GM21390 (cell line): ENCODE data around the gene ZNF853.
"Not testable (repeated sequence)": the region's sequence is repeated elsewhere in the genome, so short reads cannot be mapped to it uniquely, and the experiment has no call there.

Experiments used
- ATAC-seq: cut with Tn5 transposase; IDR thresholded peaks from one replicate; pipeline ENCODE4 v1.9.1; 2021; ENCODE audit not compliant: unreplicated experiment

ZNF853 gene

GRCh38 chr7:6614953-6615722, at the start of gene ZNF853:
Gene ZNF853 (plus strand): TSS chr7:6615610. CDS start chr7:6616175, 565 bp downstream.
- ATAC-seq = no peak

DNA sequence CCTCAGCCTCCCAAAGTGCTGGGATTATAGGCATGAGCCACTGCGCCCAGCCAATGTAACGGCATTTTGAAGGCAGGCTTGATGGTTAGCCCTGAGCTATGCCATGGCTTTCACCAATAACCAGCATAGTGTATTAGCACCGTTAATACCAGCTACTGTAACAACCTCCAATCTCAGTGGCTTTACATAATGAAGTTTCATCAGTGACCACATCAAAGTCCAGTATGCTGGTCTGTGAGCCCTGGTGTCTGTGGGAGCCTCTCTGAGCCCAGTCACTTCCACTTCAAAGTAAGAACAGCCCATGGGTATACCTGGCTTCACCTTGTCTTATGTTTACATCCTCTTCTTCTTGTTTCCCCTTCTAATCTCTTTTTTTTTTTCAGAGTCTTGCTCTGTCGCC, 49.8 kb upstream of the ZNF853 start:
- ATAC-seq = no peak

- ATAC-seq = no peak
Observed at GRCh38 chr7:6567886-6568285, 47.5 kb upstream of the ZNF853 start.

DNA sequence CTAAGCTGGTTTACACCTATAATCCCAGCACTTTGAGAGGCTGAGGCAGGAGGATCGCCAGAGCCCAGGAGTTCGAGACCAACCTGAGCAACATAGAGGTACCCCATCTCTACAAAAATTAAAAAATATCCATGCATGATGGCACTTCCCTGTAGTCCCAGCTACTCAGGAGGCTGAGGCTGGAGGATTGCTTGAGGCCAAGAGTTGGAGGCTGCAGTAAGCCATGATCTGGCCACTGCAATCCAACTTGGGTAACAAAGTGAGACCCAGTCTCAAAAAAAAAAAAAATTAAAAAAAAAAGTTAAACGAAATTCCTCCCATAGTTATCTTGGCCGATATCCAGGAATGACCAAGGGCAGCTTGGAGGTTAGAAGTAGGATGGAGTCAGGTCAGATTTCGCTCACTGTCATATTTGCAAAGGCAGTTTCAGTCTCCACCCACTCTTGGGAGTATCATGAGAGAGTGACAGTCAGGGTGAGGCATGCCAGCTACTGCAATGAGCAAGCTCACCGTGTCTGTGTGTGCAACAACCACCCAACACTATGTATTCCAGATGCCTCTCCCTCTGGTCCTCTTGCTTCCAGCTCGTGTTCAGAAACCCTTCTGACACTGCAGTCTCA, 44.1 kb upstream of the ZNF853 start:
- no peak for ATAC-seq

DNA sequence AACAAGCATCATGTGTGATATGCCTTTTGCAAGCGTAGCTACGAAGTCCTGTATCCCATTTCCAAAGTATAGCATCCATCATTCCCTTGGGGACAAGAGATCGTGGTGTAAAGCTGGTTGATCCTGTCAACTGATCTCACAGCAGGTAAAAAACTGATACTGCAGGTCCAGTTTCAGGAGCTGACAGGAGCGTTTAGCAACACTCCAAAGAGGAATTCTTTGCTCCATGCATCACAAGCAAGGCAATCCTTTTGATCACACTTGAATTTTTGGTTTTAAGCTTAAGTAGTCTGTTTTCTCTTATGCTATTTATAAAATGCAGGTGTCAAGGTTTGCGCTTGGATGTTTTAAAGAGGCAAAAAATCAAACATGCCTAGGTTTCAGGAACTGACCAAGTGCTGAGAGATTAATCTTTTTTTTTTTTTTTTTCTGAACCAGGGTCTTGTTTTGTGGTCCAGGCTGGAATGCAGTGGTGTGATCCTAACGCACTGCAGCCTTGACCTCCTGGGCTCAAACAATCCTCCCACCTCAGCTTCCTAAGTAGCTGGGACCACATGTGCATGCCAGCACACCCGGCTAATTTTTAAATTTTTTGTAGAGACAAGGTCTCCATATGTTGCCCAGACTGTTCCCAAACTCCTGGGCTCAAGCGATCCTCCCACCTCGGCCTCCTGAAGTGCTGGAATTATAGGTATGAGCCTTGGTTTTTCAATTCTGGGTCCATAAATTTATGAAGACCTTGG, 40.0 kb upstream of the ZNF853 start:
- ATAC-seq = no peak

GRCh38 chr7:6576024-6576866, 39.2 kb upstream of the ZNF853 start:
- ATAC-seq = no peak

DNA sequence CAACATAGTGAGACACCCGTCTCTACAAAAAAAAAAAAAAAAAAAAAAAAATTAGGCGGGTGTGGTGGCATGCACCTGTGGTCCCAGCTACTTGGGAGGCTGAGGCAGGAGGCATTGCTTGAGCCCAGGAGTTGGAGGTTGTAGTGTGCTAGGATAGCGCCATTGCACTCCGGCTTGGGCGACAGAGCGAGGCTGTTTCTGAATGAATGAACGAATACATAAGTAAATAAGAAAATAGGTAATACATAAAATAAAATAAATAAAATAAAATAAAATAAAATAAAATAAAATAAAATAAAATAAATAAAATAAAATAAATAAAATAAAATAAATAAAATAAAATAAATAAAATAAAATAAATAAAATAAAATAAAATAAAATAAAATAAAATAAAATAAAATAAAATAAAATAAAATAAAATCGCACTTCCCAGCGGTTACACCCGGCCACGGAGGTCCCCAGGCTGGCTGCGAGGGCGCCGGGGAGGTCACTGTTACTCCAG, 38.5 kb upstream of the ZNF853 start:
- not testable (repeated sequence) for ATAC-seq

DNA sequence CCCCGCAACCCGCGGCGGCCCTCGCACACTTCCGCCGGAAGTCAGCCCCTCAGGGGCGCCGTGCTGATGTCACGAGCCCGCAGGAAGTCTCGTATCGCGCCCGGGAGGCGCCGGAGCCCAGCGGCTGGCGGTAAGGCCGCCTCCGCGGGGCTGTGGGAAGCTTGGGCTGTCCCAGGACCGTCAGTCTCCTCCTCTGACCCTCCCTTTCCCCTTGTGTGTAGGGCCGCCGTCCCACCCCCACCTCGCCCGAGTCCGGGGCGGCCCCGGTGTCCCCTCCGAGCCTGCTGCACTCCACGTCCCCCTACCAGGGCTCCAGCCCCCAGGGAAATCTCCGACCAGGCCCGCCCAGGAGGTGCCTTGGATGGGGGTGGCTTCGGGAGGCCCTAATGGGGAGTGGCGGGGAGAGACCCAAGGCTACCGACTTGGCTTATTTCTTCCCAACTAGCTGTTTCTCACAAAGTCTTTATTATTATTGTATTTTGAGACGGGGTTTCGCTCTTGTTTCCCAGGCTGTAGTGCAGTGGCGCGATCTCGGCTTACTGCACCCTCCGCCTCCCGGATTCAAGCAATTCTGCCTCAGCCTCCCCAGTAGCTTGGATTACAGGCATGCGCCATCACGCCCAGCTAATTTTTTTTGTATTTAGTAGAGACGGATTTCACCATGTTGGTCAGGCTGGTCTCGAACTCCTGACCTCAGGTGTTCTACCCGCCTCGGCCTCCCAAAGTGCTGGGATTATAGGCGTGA, 37.9 kb upstream of the ZNF853 start, which contains the start of gene ZDHHC4:
Gene ZDHHC4 (plus strand): TSS at position 86 of the 745 bp plus-strand sequence. CDS start 3,108 bp downstream, outside the sequence.
- peak; percentile 96 for ATAC-seq

DNA sequence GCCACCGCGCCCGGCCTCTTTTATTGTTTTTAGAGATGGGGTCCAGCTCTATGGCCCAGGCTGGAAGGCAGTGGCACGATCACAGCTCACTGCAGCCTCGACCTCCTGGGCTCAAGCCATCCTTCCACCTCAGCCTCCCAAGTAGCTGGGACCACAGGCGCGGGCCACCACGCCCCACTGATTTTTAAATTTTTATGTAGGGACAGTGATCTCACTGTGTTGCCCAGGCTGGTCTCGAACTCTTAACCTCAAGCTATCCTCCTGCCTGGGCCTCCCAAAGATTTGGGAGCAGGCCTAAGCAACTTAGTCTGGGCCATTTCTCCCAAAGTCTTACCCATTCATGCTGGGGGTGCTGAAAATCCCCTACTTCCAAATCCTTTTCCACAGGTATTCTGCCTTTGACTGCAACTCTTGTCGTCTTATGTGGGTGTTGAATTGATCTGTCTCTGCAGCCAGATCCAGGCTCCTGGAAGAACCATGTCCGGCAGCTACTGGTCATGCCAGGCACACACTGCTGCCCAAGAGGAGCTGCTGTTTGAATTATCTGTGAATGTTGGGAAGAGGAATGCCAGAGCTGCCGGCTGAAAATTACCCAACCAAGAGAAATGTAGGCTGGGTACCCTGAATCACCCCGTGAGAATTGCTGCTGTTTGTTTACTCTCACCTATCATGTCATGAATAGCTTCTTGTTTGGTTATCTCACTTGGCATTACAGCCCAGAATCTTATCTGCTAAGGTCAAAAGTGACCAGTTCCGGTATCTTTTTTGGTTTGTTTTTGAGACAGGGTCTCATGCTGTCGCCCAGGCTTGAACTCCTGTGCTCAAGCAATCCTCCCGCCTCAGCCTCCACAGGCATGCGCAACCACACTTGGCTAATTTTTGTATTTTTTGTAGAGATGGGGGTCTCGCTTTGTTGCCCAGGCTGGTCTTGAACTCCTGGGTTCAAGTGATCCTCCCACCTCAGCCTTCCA, 37.0 kb upstream of the ZNF853 start:
- no peak for ATAC-seq

DNA sequence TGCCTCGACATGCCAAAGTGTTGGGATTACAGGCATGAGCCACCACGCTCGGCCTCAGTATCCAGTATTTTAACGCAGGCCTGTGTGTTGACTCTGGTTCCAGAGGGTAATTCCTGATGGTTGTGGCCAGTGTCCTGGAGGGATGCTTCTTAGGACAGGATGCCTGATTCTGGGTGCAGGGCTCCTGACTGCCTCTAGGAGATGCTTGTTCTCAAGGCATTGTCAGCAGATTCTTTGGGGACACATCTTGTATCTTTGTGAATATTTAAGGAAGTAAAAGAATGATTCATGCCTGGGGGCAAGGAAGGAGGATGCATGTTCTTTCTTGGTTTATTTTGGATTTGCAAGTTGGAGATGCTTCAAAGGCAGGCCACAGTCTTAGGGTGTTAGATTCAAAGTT, 36.0 kb upstream of the ZNF853 start:
- ATAC-seq = no peak

- ATAC-seq = not testable (repeated sequence)
Observed at GRCh38 chr7:6585746-6586432, 29.5 kb upstream of the ZNF853 start.

GRCh38 chr7:6588566-6588965, 26.8 kb upstream of the ZNF853 start:
- no peak for ATAC-seq

DNA sequence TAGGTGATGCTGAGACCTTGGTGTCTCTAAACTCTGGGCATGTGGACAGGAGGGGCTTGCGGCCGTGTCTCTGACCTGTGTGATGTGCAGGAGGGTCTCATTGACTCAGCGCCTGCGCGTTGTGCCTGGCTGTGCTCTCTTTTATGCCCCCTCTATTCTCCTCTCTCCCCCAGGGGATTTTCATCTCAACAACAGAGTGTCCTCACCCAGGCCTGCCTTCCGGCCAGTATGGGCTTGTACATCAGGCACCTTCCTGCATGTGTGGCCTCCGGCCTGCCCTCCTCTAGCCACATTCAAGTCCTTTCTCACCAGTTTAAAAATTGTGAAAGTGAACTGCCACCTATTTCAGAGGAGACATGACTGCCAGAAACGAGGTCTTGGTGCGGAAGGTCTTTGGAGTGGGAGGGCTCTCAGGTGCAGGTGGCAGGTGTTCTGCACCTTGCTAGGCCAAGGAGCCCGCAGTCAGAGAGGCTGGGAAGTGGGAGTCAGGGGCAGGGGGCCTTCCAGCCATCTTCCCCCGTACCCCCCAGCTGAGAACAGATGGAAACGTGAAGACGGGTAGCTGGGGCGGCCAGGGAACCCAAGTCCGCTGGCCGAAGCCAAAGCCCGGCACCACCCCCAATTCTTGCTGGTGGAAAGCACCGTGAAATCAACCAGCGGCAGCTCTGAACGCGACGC, 26.1 kb upstream of the ZNF853 start:
- ATAC-seq = no peak

DNA sequence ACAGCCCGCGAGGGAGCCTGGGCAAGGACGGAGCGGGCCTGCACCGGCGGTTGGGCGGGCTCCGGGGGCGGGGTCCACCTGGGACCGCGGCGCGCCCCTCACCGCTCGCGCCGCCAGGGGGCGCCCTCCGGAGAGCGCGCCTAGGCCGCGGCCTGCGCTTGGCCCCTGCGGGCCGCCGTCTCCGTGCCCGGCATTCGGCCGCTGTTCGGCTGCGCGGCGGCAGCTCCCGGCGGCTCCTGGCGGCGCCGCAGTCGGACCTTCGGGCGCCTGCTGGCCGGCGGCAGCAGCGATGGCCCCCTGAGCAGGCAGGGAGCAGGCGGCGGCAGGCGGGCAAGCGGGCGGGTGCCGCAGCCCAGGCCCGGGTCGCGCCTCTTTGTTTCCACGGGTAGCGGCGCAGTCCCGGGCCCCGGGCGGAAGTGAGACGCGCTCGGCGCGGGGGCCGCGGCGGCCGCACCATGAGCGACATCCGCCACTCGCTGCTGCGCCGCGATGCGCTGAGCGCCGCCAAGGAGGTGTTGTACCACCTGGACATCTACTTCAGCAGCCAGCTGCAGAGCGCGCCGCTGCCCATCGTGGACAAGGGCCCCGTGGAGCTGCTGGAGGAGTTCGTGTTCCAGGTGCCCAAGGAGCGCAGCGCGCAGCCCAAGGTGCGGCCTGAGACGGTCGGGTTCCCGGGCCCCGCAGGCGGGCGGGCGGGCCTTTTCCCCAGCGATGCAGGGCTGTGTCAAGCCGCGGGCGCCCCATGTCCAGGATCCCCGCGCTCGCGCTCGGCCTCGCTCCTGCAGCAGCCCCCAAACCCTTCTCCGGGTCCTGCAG, 25.4 kb upstream of the ZNF853 start, which contains the start of gene INTS15:
Gene INTS15 (plus strand): TSS at position 193 of the 816 bp plus-strand sequence. CDS start 263 bp downstream, at position 456.
- ATAC-seq = peak; percentile 84

DNA sequence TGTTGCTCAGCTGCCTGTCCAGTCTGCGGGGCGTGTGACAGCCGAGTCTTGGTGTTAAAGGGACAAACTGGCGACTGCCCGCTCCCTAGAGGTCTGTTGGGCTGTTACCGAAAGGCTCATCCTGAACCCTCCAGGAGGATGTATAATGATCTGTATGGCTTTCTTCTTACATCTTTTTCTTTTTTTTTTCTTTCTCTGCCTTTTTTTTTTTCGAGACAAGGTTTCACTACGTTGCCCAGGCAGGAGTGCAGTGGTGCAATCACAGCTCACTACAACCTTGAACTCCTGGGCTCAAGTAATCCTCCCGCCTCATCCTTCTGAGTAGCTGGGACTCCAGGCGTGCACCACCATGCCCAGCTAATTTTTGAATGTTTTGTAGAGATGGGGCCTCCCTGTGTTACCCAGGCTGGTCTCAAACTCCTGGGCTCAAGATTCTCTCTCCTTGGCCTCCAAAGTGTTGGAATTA, 24.7 kb upstream of the ZNF853 start:
- ATAC-seq = peak; percentile 23

DNA sequence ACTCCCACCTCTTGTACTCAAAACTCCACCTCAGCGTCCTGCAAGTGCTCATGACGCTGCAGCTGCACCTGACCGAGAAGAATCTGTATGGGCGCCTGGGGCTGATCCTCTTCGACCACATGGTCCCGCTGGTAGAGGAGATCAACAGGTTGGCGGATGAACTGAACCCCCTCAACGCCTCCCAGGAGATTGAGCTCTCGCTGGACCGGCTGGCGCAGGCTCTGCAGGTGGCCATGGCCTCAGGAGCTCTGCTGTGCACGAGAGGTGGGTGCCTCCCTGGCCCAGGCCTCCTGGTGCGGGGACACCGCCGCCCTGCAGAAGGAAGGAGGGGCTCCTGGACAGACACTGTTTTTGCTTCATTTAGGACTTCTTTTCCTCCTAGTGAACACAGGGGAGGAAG, 15.3 kb upstream of the ZNF853 start:
- no peak for ATAC-seq

- no peak for ATAC-seq
Observed at GRCh38 chr7:6604458-6604857, 11.0 kb upstream of the ZNF853 start.
